Thyroid gland (tissue), 4 donors: ENCODE results near the gene SLC7A10.

Experiments
- CTCF ChIP-seq, 6 experiments: fragments of 200-600 bp in 3 of 6; fragments of 450-650 bp in 3 of 6; sonication (generic) in 3 of 6; IDR thresholded peaks; one replicate each; pipeline ENCODE4 v1.5.1; 2016 to 2019; ENCODE audit warnings: antibody characterized with exemption in 6 of 6, mild to moderate bottlenecking in 2 of 6, inconsistent platforms in 1 of 6, moderate library complexity in 1 of 6
- POLR2A ChIP-seq, 2 donors: fragments of 450-650 bp; IDR thresholded peaks; one replicate each; pipeline ENCODE4 v1.6.1; 2017; ENCODE audit warnings: antibody characterized with exemption in 2 of 2, mild to moderate bottlenecking in 2 of 2, moderate library complexity in 1 of 2

DNA sequence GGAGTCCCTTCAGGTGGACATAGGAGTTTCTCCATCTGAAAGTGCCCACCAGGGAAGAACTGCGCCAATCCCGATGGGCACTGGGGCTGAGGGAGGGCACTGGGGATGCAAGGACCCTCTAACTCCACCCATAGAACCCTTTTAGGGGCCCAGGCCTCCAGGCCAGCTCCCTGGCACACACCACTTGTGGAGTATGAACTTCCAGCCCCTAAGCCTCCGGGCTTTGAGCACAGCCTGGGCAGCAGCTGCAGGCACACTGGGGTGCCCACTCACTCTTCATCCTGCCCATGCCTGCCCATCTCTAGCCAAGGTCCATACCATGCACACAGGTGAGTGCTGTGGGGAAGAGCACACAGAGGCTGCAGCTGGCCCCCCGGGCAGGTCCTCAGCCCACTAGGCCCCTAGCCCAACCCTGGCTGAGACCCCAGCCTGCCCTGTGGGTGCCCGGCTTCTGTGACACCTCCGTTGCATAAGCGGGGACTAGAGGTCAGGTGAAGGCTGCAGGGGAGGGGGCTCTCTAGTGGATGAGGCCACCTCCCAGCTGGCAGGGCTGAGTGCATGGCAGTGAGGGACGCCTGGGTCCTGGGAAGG is 14.6 kb upstream of the SLC7A10 start:
- TF ChIP-seq CTCF (IDR thresholded peaks at IDR 0.05) (no peak), POLR2A (IDR thresholded peaks at IDR 0.05) (no peak)
